CD4-positive, alpha-beta memory T cell (primary cell): ENCODE measurements around the gene E2F4. TPM values are rescaled to one million over a fixed set of nuclear protein-coding genes. Genes with fewer than 3 reads are reported as not detected.
A peak's percentile ranks its signal among the peaks of the same experiment; 100 is the strongest.

Source experiments
- CTCF ChIA-PET: fragments of 350-600 bp; sonication (Branson Sonifier 250); formaldehyde crosslinking; loops from one replicate; lab custom pipeline; 2021; ENCODE audit warnings: inconsistent platforms; ENCODE audit not compliant: partially characterized antibody; lab: Charles Lee
- POLR2A ChIA-PET: fragments of 350-600 bp; sonication (Branson Sonifier 250); formaldehyde crosslinking; loops from one replicate; lab custom pipeline; 2021; ENCODE audit not compliant: partially characterized antibody; lab: Charles Lee
- DNase-seq, 5 donors: peaks; one replicate each; pipeline versions ENCODE4 v3.0.0 to v3.0.0-alpha.2; 2020 to 2022; ENCODE audit warnings: mixed read lengths in 1 of 5
- H3K27ac ChIP-seq: one replicate; pipeline ENCODE4 v1.7.0; 2013; ENCODE audit warnings: low read depth, low read length
- H3K27me3 ChIP-seq: 2 replicates; pipeline ENCODE4 v1.7.0; 2013; ENCODE audit warnings: mild to moderate bottlenecking, low read length, moderate library complexity; ENCODE audit not compliant: insufficient read depth
- H3K36me3 ChIP-seq: 2 replicates; pipeline ENCODE4 v1.7.0; 2013; ENCODE audit warnings: mild to moderate bottlenecking, low read length, moderate library complexity; ENCODE audit not compliant: insufficient read depth
- H3K4me1 ChIP-seq: 2 replicates; pipeline ENCODE4 v1.7.0; 2013; ENCODE audit warnings: mild to moderate bottlenecking, low read length, moderate library complexity; ENCODE audit not compliant: insufficient read depth
- H3K4me3 ChIP-seq, 2 donors: one replicate each; pipeline ENCODE4 v1.7.0; 2013; ENCODE audit warnings: low read length in 2 of 2, mild to moderate bottlenecking in 1 of 2
- H3K9me3 ChIP-seq, 2 donors: one replicate each; pipeline ENCODE4 v1.7.0; 2013; ENCODE audit warnings: low read length in 2 of 2, control low read depth in 1 of 2; ENCODE audit not compliant: control insufficient read depth in 1 of 2
- H3K27ac Mint-ChIP-seq, 7 donors: one replicate each; pipeline ENCODE4 v1.8.0; 2020 to 2021; ENCODE audit warnings: mixed read lengths in 7 of 7, mild to moderate bottlenecking in 6 of 7, inconsistent platforms in 3 of 7, moderate library complexity in 3 of 7
- H3K27me3 Mint-ChIP-seq, 2 donors: one replicate each; pipeline ENCODE4 v1.8.0; 2020 to 2021; ENCODE audit warnings: mixed read lengths in 2 of 2
- H3K36me3 Mint-ChIP-seq, 2 donors: one replicate each; pipeline ENCODE4 v1.8.0; 2020 to 2021; ENCODE audit warnings: mixed read lengths in 2 of 2, inconsistent platforms in 1 of 2, mild to moderate bottlenecking in 1 of 2
- H3K4me1 Mint-ChIP-seq, 4 donors: one replicate each; pipeline ENCODE4 v1.8.0; 2020 to 2021; ENCODE audit warnings: mixed read lengths in 4 of 4, mild to moderate bottlenecking in 1 of 4
- H3K4me3 Mint-ChIP-seq, 8 donors: one replicate each; pipeline ENCODE4 v1.8.0; 2020 to 2021; ENCODE audit warnings: mixed read lengths in 8 of 8, mild to moderate bottlenecking in 7 of 8, moderate library complexity in 6 of 8, inconsistent platforms in 3 of 8
- H3K9me3 Mint-ChIP-seq, 8 donors: one replicate each; pipeline ENCODE4 v1.8.0; 2020 to 2021; ENCODE audit warnings: mixed read lengths in 8 of 8, mild to moderate bottlenecking in 5 of 8, inconsistent platforms in 3 of 8, moderate library complexity in 1 of 8
- intact Hi-C: fragments of 100-400 bp; cut with micrococcal nuclease; formaldehyde crosslinking; loops from one replicate; pipeline ENCODE4 v1.15.1; 2023
- polyA plus RNA-seq, 2 donors: library from polyadenylated mRNA; unstranded; fragments of 300-500 nt; fragmentation: Illumina TruSeq; gene quantifications; one replicate each; pipeline ENCODE4 v1.2.3, GENCODE V29; 2021
- total RNA-seq, 2 experiments: library from RNA; stranded (reverse); gene quantifications; one replicate each; pipeline ENCODE4 v1.2.3, GENCODE V29; 2021

E2F4 gene
- total and polyA plus RNA-seq, 4 experiments from 2014 or later, result 53.6 to 91.3 (median 84.2) TPM

DNA sequence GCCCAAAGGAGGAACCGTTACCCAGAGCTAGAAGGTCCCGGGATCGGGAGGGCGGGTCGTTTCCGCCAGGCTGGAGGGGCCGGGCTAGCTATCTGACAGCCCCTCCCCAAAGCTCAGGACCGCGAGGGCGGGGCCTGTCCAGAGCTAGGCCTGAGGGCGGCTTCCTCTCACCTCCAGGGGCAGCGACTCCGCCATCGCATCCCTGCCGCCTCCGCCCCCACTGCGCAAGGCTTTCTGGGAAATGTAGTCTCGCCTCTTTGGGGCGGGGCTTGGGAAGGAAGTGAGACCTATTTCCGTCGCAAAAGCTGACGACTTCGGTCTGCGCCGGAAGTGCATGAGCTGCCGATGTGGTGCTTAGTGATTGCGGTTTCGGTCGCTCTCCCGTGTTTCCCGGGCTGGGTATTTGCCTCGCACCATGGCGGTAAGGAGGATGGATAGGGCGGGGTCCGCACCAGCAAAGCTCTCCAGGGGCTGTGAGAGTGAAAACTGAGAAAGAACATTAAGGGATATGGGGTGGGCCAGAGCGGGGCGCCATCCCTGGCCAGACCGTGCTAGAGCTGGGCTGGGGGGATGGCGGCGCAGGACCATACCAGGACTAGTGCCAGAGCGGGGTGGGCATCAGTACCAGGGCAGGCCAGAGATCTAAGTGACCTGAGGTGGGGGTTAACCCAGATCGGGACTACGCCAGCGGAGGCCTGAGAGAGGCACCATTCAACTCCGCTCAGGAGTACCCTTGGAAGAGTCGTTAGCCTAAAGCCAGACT, 35.0 kb downstream of the E2F4 start, which contains the start of gene TMEM208:
Gene TMEM208 (plus strand): TSS at position 327 of the 763 bp plus-strand sequence. CDS start 89 bp downstream, at position 416.
- H3K27ac Mint-ChIP-seq, result peak within 1 kb of the TSS; percentile 96 to 100 (median 99)
- H3K27me3 Mint-ChIP-seq, result no peaks in the 10 kb centered on the region

DNA sequence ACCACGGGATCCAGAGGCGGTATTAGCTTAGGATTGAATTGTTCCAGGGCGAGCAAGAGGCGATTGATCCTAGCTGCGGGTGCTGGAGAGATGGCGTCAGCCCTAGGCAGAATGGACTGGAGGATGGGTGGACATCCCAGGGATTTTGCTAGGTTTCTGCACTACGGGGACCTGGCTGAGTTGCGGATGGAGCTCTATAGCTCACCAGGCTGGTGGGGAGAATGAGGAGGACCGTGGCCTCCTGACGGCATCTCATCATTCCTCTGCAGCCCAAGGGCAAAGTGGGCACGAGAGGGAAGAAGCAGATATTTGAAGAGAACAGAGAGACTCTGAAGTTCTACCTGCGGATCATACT, 35.6 kb downstream of the E2F4 start:
- H3K4me1 Mint-ChIP-seq, result peaks cover 43 to 58% (median 54%) of the 10 kb centered on the region in 4 donors
- no peaks in the 10 kb centered on the region for H3K27me3 Mint-ChIP-seq
- DNase-seq, result no peak
- H3K9me3 Mint-ChIP-seq, result no peaks in the 10 kb centered on the region
- Histone ChIP-seq H3K27me3 (no peaks in the 10 kb centered on the region), H3K36me3 (peaks cover 38% of the 10 kb centered on the region), H3K4me1 (peaks cover 51% of the 10 kb centered on the region), H3K27ac (peak overlapping the region; percentile 88), H3K4me3 (peak overlapping the region; percentile 73 to 99), H3K9me3 (no peaks in the 10 kb centered on the region)
- peaks cover 11 to 36% of the 10 kb centered on the region in 2 donors for H3K36me3 Mint-ChIP-seq
- ChIA-PET POLR2A (interaction anchor here (0.5 to 17.2 kb wide), 23 partner anchors 10 to 253 kb away, joined by 3 to 259 read pairs (median 4); partner anchors contain the start of genes ATP6V0D1, CBFB, E2F4 and ELMO3), CTCF (interaction anchor here (0.6 to 2.4 kb wide), 8 partner anchors 11 to 249 kb away, joined by 3 to 15 read pairs (median 4); partner anchors contain the start of gene FHOD1)
- H3K27ac Mint-ChIP-seq, result peak overlapping the region; percentile 96 to 100 (median 99)
- peak overlapping the region; percentile 98 to 100 (median 100) for H3K4me3 Mint-ChIP-seq
- intact Hi-C loops, result loop anchor here (1.0 to 2.0 kb wide), 7 partner anchors 9 to 335 kb away; partner anchors contain the start of genes CTCF, E2F4, FHOD1 and PLEKHG4

More for the DNA sequence above, 35.0 kb downstream of the E2F4 start, which contains the start of gene TMEM208:
- POLR2A ChIA-PET, result interaction anchor here (0.5 to 17.2 kb wide), 26 partner anchors 10 to 254 kb away, joined by 3 to 259 read pairs (median 4); partner anchors contain the start of genes ATP6V0D1, B3GNT9, CBFB and E2F4
- peak within 1 kb of the TSS; percentile 88 for H3K27ac ChIP-seq
- intact Hi-C loops, result loop anchor here (1.0 to 2.0 kb wide), 7 partner anchors 9 to 335 kb away; partner anchors contain the start of genes CTCF, E2F4, FHOD1 and PLEKHG4
- peak; percentile 95 to 99 (median 97) for DNase-seq
- Mint-ChIP-seq H3K4me3 (peak within 1 kb of the TSS; percentile 98 to 100 (median 100)), H3K4me1 (peaks cover 43 to 58% (median 54%) of the 10 kb centered on the region in 4 donors), H3K36me3 (peaks cover 11 to 36% of the 10 kb centered on the region in 2 donors), H3K9me3 (no peaks in the 10 kb centered on the region)
- H3K4me3 ChIP-seq, result peak within 1 kb of the TSS; percentile 73 to 99
- CTCF ChIA-PET, result interaction anchor here (0.6 to 2.4 kb wide), 12 partner anchors 9 to 249 kb away, joined by 3 to 15 read pairs (median 4); partner anchors contain the start of gene FHOD1
- H3K27me3 ChIP-seq, result no peaks in the 10 kb centered on the region
- no peaks in the 10 kb centered on the region for H3K9me3 ChIP-seq
- H3K4me1 ChIP-seq, result peaks cover 51% of the 10 kb centered on the region
- H3K36me3 ChIP-seq, result peaks cover 38% of the 10 kb centered on the region

DNA sequence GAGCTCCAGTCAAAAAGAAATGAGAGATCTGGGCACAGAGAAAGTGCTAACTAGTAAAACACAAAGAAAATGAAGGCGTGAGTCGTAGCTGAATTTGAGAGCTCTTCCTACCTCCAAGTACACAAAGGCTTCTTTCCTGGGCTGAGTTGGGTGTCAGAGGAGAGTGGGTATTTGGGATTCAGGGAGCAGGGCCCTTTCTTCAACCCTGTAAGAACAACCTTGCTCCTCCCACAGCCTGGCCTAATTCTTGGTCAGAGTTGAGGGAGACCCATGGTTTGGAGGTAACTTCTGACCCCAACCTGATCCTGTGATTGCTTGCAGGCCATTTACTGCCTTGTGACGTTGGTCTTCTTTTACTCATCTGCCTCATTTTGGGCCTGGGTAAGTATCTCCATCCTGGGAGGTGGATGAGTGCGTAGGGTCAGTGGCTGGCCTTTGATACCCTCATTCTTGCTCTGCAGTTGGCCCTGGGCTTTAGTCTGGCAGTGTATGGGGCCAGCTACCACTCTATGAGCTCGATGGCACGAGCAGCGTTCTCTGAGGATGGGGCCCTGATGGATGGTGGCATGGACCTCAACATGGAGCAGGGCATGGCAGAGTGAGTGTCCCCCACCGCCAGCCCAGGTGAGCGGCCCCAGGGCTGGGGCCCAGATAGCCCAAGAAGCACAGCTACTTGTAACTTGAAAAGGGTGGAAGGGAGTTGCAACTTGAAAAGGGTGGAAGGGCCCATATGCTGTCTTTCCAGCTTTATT, 36.3 kb downstream of the E2F4 start:
- peaks cover 11 to 37% of the 10 kb centered on the region in 2 donors for H3K36me3 Mint-ChIP-seq
- H3K9me3 Mint-ChIP-seq, result no peaks in the 10 kb centered on the region
- peak overlapping the region; percentile 66 to 100 (median 98) for H3K27ac Mint-ChIP-seq
- intact Hi-C loops, result no loop called here
- Histone ChIP-seq H3K27me3 (no peaks in the 10 kb centered on the region), H3K36me3 (peaks cover 39% of the 10 kb centered on the region), H3K9me3 (no peaks in the 10 kb centered on the region), H3K4me3 (peak overlapping the region; percentile 73 to 99), H3K4me1 (peaks cover 45% of the 10 kb centered on the region), H3K27ac (peak overlapping the region; percentile 88)
- ChIA-PET POLR2A (interaction anchor here (0.8 to 17.2 kb wide), 7 partner anchors 9 to 210 kb away, joined by 3 to 259 read pairs (median 11); partner anchors contain the start of genes ELMO3, FBXL8, FHOD1 and SLC9A5), CTCF (interaction anchor here (0.6 to 2.4 kb wide), 4 partner anchors 10 to 211 kb away, joined by 3 to 15 read pairs (median 4); no protein-coding TSS in a partner anchor)
- DNase-seq, result no peak
- no peaks in the 10 kb centered on the region for H3K27me3 Mint-ChIP-seq
- H3K4me3 Mint-ChIP-seq, result peak overlapping the region; percentile 98 to 100 (median 100)
- peaks cover 39 to 52% (median 50%) of the 10 kb centered on the region in 4 donors for H3K4me1 Mint-ChIP-seq

DNA sequence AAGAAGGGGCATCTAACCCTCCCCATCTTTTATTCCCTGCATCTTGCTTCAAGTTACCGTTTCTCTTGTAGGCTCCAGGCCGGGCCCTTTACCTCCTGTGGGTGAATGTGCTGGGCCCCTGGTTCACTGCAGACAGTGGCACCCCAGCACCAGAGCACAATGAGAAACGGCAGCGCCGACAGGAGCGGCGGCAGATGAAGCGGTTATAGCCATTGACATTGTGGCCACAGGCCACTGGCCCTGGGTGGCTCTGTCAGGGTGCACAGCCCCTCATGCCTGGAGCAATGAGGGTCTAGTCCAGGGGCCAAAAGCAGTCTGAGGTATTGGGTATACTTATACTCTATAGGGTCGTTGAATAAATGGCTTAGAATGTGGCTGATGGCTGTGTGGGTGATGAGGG, 37.0 kb downstream of the E2F4 start:
- no peak for DNase-seq
- no peaks in the 10 kb centered on the region for H3K9me3 Mint-ChIP-seq
- H3K27me3 Mint-ChIP-seq, result no peaks in the 10 kb centered on the region
- Histone ChIP-seq H3K4me3 (no peak overlapping the region), H3K9me3 (no peaks in the 10 kb centered on the region), H3K36me3 (peaks cover 41% of the 10 kb centered on the region), H3K27me3 (no peaks in the 10 kb centered on the region), H3K27ac (no peak overlapping the region), H3K4me1 (peaks cover 38% of the 10 kb centered on the region)
- peaks cover 14 to 42% of the 10 kb centered on the region in 2 donors for H3K36me3 Mint-ChIP-seq
- peak overlapping the region; percentile 46 to 100 (median 64) for H3K4me3 Mint-ChIP-seq
- ChIA-PET CTCF (interaction anchor here (0.9 kb wide), 1 partner anchor 211 kb away, joined by 3 read pairs; no protein-coding TSS in a partner anchor), POLR2A (interaction anchor here (17.2 kb wide), 1 partner anchor 17 kb away, joined by 259 read pairs; the partner anchor contains the start of genes FHOD1 and SLC9A5)
- intact Hi-C loops, result no loop called here
- peak overlapping the region in 5 of 7 donors; percentile 68 to 96 (median 70) for H3K27ac Mint-ChIP-seq
- peaks cover 34 to 46% (median 43%) of the 10 kb centered on the region in 4 donors for H3K4me1 Mint-ChIP-seq

DNA sequence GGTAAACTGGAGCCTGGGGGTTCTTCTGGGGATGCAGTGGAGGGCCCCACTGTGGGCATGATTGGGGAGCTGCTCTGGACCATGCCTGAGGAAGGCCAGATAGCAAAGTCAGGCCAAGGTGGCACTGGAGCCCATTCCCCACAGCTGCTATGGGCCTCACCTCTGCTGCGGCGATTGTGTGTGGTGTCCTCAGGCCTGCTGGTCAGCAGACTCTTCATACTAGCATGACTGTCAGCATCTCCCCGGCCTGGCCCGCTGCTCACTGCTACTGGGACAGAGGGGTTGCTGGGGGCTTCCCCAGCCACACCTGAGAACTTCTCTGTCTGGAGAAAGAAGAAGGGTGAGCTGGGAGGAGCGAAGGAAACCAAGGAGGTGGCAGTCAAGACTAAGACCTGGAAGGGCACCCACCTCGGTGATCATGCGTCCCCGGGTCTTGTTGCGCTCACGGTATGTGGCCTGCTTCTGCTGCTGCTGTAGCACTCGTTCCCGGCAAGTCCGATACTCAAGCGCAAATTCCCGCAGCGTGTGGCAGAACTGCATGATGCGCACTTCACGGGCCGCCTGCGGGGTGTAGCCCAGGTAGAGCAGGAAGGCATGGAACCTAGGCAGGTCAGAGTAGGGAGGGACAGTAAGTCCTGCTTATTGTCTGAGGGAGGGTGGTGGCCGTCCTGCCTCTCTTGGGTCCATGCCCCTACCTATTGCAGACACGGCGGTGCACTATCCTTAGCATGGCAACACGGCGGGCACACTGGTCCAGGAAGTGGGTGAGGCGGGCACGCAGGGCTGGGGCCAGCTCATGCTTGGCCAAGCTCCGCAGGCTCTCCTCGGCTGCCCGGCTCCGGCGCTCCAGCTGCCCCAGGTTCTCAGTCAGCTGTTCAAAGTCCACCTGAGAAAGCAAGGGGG, 38.2 kb downstream of the E2F4 start:
- no peak for DNase-seq
- H3K36me3 Mint-ChIP-seq, result peaks cover 14 to 48% of the 10 kb centered on the region in 2 donors
- H3K36me3 ChIP-seq, result peaks cover 41% of the 10 kb centered on the region
- H3K4me3 Mint-ChIP-seq, result peak overlapping the region in 2 of 8 donors; percentile 25 to 31
- H3K27me3 Mint-ChIP-seq, result no peaks in the 10 kb centered on the region
- no peaks in the 10 kb centered on the region for H3K9me3 Mint-ChIP-seq
- H3K27ac Mint-ChIP-seq, result peak overlapping the region in 2 of 7 donors; percentile 60 to 65
- no peak overlapping the region for H3K4me3 ChIP-seq
- ChIA-PET CTCF (no interaction called here), POLR2A (interaction anchor here (17.2 kb wide), 1 partner anchor 15 kb away, joined by 259 read pairs; the partner anchor contains the start of genes FHOD1 and SLC9A5)
- H3K4me1 Mint-ChIP-seq, result peaks cover 22 to 33% (median 30%) of the 10 kb centered on the region in 4 donors
- intact Hi-C loops, result no loop called here
- H3K27ac ChIP-seq, result no peak overlapping the region
- peaks cover 30% of the 10 kb centered on the region for H3K4me1 ChIP-seq
- H3K9me3 ChIP-seq, result no peaks in the 10 kb centered on the region
- H3K27me3 ChIP-seq, result no peaks in the 10 kb centered on the region
